Epithelial cell of prostate (primary cell): ENCODE data around the gene MYO3B.
A peak's percentile ranks its signal among the peaks of the same experiment; 100 is the strongest.
"Not testable (repeated sequence)": the region's sequence is repeated elsewhere in the genome, so short reads cannot be mapped to it uniquely, and the experiment has no call there.

Experiments
- DNase-seq: peaks from one replicate; pipeline ENCODE4 v3.0.0-alpha.2; 2011; ENCODE audit warnings: low read depth, low spot score
- H3K27ac ChIP-seq: fragments of 450-650 bp; 2 replicates; pipeline ENCODE4 v1.5.1; 2017; ENCODE audit warnings: mild to moderate bottlenecking

Gene MYO3B

GRCh38 chr2:170206805-170207407 is 29.0 kb downstream of the MYO3B start:
- H3K27ac ChIP-seq = no peak overlapping the region
- no peak for DNase-seq

DNA sequence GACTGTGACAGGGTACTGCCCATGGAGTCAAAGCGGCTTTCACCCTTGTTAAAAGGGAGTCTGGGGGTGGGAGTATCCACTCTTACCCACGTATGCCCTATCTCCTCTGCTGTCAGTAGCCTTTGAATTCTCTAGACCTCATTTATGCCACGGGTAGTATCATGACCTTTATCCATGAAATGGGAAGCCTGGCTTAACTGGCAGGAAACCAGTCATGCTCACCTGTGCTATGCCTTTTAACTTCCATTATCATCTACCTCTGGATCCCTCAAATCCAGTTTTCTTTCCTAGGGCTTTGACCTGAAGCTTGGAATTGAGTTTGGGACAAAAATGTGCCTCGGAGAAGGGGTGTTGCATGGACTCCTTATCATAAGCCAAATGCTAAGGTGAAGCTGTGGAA is 30.0 kb downstream of the MYO3B start:
- no peak for DNase-seq
- no peak overlapping the region for H3K27ac ChIP-seq

- no peak overlapping the region for H3K27ac ChIP-seq
- DNase-seq = no peak
Observed at GRCh38 chr2:170208967-170209366, 31.0 kb downstream of the MYO3B start.

GRCh38 chr2:170212625-170213280 is 34.8 kb downstream of the MYO3B start:
- DNase-seq = no peak
- no peak overlapping the region for H3K27ac ChIP-seq

DNA sequence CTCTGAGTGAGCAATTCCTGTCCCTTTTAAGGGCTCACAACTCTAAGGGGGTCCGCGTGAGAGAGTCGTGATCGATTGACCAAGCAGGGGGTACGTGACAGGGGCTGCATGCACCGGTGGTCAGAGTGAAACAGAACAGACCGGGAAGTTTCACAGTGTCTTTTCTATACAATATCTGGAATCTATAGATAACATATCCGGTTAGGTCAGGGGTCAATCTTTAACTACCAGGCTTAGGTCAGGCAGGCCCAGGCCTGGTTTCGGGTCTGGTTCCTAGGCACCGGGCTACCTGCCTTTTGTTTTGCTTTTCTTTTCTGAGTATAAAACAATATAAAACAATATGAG is 35.3 kb downstream of the MYO3B start:
- H3K27ac ChIP-seq, DNase-seq: not testable (repeated sequence)

- no peak overlapping the region for H3K27ac ChIP-seq
- DNase-seq = no peak
Observed at GRCh38 chr2:170213651-170214050, 35.7 kb downstream of the MYO3B start.

DNA sequence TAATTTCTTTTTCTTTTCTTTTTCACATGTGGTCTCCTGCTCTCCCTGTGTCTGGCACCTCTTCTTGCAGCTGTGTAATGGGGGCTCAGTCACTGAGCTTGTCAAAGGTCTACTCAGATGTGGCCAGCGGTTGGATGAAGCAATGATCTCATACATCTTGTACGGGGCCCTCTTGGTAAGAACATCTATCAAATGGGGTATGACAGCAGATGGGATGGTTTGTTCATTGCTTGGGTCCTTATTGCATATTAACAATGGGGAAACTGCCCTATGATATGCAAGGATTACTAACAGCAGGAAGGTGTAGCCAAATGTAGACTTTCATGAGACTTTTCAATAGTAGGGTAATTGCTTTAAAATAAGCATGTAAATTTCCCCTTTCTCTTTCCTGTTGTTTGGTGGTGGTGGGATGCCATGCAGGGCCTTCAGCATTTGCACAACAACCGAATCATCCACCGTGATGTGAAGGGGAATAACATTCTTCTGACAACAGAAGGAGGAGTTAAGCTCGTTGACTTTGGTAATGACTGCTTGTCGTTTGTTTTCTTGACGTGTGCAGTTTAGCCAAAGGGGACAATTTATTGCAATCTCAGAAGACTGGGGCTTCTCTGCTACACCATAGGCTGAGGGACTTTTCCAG is 36.5 kb downstream of the MYO3B start:
- no peak overlapping the region for H3K27ac ChIP-seq
- DNase-seq = no peak

DNA sequence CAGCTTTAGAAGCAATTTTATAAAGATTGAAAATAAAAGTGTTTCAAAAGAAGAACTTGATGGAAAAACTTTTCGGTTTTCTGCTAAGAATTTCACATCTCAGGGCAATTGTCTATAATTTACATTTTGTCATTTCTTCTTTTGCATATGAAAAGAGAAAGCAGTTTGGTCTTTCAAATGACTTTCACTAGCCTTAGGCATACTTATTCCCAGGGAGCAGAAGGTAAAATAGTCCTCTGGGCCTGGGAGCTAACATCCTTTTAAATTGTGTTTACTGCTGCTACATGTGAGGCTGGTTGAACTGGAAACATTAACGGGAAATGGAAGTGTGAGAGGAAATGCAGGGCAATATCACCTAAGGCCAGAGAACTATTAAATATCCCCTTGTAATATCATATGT is 37.1 kb downstream of the MYO3B start:
- no peak overlapping the region for H3K27ac ChIP-seq
- no peak for DNase-seq

GRCh38 chr2:170216428-170216827 is 38.5 kb downstream of the MYO3B start:
- no peak for DNase-seq
- no peak overlapping the region for H3K27ac ChIP-seq

GRCh38 chr2:170216981-170217380 is 39.0 kb downstream of the MYO3B start:
- H3K27ac ChIP-seq = no peak overlapping the region
- DNase-seq = no peak

DNA sequence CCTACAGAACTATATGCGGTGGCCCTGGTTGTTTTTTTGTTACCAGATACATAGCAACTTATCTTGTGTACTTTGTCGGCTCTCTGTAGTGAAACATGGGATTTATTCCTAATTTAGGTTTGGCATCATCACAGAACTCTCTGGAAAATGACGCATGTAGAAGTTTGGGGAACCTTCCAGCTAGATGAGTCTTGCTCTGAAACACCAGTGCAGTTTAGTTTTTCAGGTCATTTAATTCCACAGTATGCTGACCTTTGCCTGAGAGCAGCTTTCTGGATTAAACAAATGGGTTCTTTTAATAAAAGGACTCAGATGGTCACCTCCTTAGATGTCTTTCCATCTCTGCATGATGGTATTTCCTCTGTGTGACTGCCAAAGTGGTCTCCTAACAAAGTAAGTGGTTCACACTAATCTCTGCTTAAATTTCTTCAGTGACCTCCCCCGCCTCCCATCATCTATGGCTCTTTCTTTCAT is 39.9 kb downstream of the MYO3B start:
- no peak overlapping the region for H3K27ac ChIP-seq
- no peak for DNase-seq

DNA sequence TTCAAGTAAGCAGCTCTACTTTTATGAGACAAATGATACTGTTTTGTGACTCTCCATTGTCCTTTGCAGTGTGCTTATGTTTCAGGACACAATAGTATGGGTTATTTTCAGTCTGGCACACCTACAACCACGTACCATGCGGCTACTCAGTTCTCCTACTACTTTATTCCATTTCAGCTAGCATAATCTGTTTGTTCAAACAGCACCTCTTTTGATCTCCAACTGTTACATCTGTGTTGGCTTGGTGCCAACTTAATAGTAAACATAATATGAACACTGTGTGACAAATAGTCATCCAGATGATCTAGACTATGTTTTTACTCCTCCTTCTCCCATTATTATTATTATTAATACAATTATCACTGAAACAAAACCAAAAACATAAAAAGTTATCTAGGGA is 40.5 kb downstream of the MYO3B start:
- DNase-seq = no peak

GRCh38 chr2:170218931-170219330 is 41.0 kb downstream of the MYO3B start:
- DNase-seq = no peak
- no peak overlapping the region for H3K27ac ChIP-seq

More for the DNA sequence above, 40.5 kb downstream of the MYO3B start:
- H3K27ac ChIP-seq = no peak overlapping the region

GRCh38 chr2:170221317-170222288 is 43.7 kb downstream of the MYO3B start:
- peak; percentile 18 for DNase-seq

DNA sequence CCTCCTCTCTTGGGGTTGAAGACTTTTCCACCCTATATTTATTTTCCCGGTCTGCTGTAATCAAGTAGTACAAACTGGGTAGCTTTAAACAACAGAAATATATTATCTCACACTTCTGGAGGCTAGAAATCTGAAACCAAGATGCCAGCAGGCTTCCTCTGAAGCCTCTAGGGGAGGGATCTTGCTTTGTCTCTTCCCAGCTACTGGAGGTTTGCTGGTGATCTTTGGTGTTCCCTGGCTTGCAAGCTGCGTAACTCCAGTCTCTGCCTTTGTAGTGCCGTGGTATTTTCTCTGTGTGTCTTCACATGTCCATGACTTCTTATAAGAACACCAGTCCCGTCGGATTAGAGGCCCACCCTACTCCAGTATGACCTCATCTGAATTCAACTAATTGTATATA is 44.4 kb downstream of the MYO3B start:
- peak overlapping the region; percentile 51 for H3K27ac ChIP-seq
- no peak for DNase-seq

More at GRCh38 chr2:170221317-170222288, 43.7 kb downstream of the MYO3B start:
- peak overlapping the region; percentile 51 for H3K27ac ChIP-seq

DNA sequence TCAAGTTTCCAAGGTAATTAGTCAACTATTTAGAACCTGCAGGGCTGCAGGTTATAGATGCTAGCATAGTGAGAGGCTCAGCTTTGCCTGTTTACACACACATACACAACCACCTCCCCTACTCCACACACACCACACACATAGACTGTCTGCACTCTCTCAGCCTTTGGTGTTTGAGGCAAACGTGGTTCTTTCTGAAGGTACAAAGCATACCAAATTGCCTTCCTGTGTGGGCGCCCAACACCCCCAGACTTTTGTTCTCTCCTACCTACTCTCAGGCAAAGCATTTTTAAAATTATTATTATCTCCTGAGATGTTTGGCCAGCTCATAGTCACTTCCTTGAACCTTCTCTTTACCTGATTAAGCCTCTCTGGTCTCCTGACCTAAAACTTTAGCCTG is 44.9 kb downstream of the MYO3B start:
- DNase-seq = no peak
- no peak overlapping the region for H3K27ac ChIP-seq

- no peak for DNase-seq
- H3K27ac ChIP-seq = no peak overlapping the region
Observed at GRCh38 chr2:170224692-170225294, 46.8 kb downstream of the MYO3B start.

GRCh38 chr2:170226216-170226615 is 48.3 kb downstream of the MYO3B start:
- no peak for DNase-seq
- no peak overlapping the region for H3K27ac ChIP-seq

DNA sequence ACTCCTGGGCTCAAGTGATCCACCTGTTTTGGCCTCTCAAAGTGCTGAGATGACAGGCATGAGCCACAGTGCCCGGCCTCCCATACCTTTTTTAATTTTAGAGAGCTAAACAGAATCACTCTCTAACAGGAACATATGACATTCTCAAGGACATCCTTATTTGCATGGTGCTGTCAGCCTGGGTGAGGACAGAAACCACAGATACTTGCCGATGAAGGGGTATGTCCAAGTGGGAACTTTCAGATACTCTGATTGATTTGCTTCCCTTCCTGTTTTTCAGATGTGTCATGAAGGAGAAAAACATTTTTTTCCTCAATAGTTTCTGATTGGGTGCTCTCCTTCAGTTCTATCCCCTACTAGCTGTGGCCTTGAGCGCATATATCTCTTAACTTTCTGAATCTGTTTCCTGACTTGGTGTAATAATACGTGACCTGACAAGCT is 49.6 kb downstream of the MYO3B start:
- no peak overlapping the region for H3K27ac ChIP-seq
- no peak for DNase-seq

- no peak overlapping the region for H3K27ac ChIP-seq
- no peak for DNase-seq
Observed at GRCh38 chr2:170227951-170228350, 50.0 kb downstream of the MYO3B start.
